Measurements from ENCODE around the gene ETFA. TPM values are rescaled to one million over a fixed set of nuclear protein-coding genes. Genes with fewer than 3 reads are reported as not detected.

Gene ETFA
- total RNA-seq, 3 donors from 2014 or later: 172 to 286 (median 213) TPM

DNA sequence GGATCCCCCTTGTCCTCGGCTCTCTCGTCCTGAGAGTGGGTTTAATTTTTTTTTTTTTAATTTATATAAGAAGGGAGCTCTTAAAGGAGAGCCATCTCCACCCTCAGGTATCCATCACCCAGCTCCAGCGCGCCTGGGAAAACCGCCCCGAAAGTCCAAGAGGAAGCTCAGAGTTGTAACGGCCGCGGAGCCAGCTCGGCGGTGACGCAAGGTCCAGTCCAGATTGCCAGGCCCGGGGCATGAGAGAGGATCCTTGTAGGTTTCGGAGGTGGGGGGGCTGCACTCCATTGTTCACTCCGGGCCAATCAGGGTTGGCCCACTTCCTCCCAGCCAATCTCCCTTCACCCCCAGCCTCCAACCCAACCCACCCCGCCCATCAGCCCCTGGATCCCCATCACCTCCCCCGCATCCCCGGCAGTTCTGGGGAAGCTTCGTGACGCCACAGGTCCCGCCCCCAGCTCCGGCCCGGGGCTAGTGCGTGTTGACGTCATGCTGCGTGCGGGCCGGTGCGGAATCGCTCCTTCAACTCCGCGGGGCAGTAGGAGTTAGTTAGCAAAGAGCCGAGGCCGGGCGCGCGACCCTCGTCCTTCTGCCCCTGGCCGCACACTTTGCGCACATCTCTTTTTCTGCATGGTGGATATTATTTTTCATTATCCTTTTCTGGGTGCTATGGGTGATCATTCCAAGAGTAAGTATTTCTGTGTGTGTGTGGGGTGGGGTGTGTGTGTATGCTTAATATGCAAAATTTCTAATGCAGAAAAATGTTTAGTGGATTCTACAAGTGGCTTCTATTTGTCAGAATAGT lies 25.2 kb upstream of the ETFA start, which contains the start of gene ISL2:
Gene ISL2, plus strand, starts transcription at position 520 of the 805 bp plus-strand sequence. Its CDS starts 111 bp downstream, at position 631.
- ATAC-seq (peak; percentile 41), DNase-seq (peak; percentile 73 to 87 (median 79))
- peaks cover 38% of the 10 kb centered on the region for H3K4me1 ChIP-seq (ENCODE audit: low read depth)
- intact Hi-C loops (cut with DNase I, micrococcal nuclease): loop anchor here in 1 of 2 donors (10.0 kb wide), 1 partner anchor 152 kb away; no protein-coding TSS in a partner anchor
- no peaks in the 10 kb centered on the region for H3K36me3 ChIP-seq (ENCODE audit: low read depth)
- TF ChIP-seq, protein P1, sequence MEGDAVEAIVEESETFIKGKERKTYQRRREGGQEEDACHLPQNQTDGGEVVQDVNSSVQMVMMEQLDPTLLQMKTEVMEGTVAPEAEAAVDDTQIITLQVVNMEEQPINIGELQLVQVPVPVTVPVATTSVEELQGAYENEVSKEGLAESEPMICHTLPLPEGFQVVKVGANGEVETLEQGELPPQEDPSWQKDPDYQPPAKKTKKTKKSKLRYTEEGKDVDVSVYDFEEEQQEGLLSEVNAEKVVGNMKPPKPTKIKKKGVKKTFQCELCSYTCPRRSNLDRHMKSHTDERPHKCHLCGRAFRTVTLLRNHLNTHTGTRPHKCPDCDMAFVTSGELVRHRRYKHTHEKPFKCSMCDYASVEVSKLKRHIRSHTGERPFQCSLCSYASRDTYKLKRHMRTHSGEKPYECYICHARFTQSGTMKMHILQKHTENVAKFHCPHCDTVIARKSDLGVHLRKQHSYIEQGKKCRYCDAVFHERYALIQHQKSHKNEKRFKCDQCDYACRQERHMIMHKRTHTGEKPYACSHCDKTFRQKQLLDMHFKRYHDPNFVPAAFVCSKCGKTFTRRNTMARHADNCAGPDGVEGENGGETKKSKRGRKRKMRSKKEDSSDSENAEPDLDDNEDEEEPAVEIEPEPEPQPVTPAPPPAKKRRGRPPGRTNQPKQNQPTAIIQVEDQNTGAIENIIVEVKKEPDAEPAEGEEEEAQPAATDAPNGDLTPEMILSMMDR (IDR thresholded peaks at IDR 0.05): no peak
- H3K9me3 ChIP-seq: no peaks in the 10 kb centered on the region
- H3K4me3 ChIP-seq: no peak within 1 kb of the TSS

DNA sequence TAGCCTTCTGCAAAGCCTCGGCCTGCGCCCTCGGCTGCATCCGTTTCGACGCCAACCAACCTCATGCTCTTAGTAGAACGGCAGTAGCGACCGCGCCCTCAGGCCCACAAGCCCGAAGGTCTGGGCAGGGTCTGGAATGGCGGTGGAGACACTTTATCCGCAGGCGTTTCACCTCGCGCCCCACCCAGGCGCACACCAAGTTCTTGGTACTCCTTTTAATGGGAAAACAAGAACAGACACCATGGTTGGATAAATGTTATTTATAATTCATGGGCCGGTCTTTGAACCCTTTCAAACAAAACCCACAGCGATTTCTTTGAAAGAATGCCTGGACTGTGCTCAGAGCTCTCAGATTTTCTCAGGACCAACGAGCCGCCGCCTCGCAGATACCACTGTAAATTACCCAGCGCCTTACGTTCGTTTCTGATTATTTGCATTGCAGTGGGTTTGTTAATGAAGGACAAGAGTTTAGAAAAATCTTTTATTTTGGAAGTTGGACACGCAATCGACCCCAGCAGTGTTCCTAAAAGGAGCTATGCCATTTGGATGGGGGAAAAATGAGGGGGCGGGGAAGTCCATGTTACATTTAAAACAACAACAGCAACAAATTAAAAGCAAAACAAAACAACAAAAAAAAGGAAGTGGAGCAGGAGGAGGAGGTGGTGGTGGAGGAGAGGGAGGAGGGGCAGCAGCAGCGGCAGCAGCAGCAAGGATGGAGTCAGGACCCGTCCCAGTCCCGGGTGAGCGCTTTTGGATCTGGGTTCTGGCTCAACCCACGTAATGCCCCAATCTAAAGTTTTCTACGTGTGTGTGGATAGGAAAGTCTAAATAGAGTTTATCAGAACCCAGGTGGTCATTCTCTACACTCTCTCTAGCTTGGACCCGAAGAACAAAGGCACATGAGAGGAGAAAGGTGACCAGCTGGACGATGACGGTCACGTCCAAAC lies 24.3 kb upstream of the ETFA start:
- TF ChIP-seq, protein P1 (IDR thresholded peaks at IDR 0.05): no peak
- ATAC-seq (no peak), DNase-seq (peak; percentile 26 to 56 (median 55))
- Histone ChIP-seq H3K4me1 (ENCODE audit: low read depth) (peaks cover 33% of the 10 kb centered on the region), H3K36me3 (ENCODE audit: low read depth) (no peaks in the 10 kb centered on the region), H3K4me3 (no peak overlapping the region), H3K9me3 (no peaks in the 10 kb centered on the region)
- intact Hi-C loops (cut with DNase I, micrococcal nuclease): loop anchor here in 1 of 2 donors (10.0 kb wide), 1 partner anchor 151 kb away; no protein-coding TSS in a partner anchor

DNA sequence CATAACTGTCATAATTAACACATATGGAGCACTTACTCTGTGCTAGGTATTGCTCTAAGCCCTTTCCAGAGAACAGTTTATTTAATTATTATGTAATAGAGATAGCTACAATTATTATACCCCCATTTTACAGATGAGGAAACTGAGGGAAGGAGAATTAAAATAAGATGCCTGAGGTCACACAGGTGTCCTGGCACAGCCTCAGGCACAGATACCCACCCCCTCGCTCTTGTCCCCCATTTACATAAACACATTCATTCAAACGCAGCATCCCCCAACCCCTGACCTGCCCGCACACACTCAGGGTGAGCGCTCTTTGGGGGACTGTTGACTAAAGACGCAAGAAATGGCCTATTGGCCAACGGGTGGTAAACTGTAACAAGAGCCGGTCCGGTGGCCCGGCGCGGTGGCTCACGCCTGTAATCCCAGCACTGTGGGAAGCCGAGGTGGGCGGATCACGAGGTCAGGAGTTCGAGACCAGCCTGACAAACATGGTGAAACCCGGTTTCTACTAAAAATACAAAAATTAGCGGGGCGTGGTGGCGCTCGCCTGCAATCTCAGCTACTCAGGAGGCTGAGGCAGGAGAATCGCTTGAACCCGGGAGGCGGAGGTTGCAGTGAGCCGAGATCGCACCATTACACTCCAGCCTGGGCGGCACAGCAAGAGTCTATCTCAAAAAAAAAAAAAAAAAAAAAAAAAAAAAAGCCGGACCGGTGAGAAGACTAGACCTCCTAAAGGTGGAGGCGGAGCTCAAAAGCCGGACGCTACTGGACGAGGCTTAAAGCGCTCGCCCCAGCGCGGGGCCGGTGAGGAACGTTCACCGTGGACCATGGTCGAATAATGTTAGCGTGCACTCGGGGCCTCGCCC lies 23.4 kb upstream of the ETFA start:
- Histone ChIP-seq H3K36me3 (ENCODE audit: low read depth) (no peaks in the 10 kb centered on the region), H3K9me3 (no peaks in the 10 kb centered on the region), H3K4me3 (no peak overlapping the region), H3K4me1 (ENCODE audit: low read depth) (peaks cover 27% of the 10 kb centered on the region)
- intact Hi-C loops (cut with DNase I, micrococcal nuclease): loop anchor here in 1 of 2 donors (10.0 kb wide), 1 partner anchor 150 kb away; no protein-coding TSS in a partner anchor
- ATAC-seq (no peak), DNase-seq (no peak)
- TF ChIP-seq, protein P1 (IDR thresholded peaks at IDR 0.05): no peak

DNA sequence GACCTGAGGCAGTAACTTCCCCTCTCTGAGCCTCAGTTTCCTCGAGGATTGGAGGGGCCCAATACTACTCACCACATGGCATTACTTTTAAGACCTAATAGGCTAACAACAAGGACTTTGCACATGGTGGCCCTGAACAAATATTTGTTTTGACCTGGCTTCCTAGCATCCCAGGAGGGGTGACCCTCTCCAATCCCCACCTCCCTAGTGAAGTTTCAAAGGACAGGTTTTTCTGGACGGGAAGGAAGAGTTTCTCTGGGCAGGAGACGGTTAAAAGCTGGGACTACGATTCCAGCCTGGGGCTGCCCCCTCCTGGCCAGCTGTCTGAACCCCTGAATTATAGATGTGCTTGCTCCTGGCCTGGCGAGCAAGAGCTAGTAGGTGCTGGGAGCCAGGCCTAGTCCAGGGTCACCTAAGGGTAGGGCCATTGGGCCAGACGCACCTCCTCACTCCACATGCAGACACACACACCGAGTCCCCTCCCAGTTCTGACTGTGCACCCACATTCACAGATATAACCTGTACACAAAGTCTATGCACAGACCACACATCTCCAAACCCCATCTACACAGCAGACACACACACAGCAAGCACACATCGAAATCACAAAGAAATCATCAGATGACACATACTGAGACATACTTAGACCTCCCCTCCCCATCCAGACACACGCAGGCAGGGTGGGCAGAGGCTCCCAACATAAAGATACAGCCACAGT lies 22.6 kb upstream of the ETFA start:
- H3K9me3 ChIP-seq: no peaks in the 10 kb centered on the region
- H3K4me1 ChIP-seq (ENCODE audit: low read depth): peaks cover 27% of the 10 kb centered on the region
- TF ChIP-seq, protein P1 (IDR thresholded peaks at IDR 0.05): no peak
- H3K4me3 ChIP-seq: no peak overlapping the region
- intact Hi-C loops (cut with DNase I, micrococcal nuclease): loop anchor here in 1 of 2 donors (10.0 kb wide), 1 partner anchor 149 kb away; no protein-coding TSS in a partner anchor
- DNase-seq (peak in 1 of 3 donors; percentile 19), ATAC-seq (no peak)
- H3K36me3 ChIP-seq (ENCODE audit: low read depth): no peaks in the 10 kb centered on the region

All from mucosa of descending colon (tissue), 3 donors.